Measurements from ENCODE around the gene DYNC1I1.

DYNC1I1 gene

DNA sequence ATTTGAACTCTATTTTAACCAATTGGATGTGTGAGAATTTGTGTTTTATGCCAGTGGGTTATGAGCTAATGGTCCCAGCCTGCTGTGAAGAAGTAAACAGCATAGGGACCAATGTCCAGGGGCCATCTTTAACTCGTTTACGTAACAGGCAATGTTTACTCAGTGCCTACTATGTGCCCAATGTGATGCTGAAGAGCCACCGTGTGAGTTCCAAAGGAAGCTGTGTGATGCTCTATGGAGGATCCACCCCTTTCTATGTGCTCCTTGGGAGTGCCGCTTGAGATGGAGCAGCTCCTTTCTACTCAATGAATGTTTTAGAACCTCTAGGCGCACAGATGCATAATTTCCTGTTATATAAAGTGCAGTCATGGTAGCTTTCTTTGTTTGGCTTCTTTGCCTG, 21.3 kb downstream of the DYNC1I1 start:
- no peak for DNase-seq

DNA sequence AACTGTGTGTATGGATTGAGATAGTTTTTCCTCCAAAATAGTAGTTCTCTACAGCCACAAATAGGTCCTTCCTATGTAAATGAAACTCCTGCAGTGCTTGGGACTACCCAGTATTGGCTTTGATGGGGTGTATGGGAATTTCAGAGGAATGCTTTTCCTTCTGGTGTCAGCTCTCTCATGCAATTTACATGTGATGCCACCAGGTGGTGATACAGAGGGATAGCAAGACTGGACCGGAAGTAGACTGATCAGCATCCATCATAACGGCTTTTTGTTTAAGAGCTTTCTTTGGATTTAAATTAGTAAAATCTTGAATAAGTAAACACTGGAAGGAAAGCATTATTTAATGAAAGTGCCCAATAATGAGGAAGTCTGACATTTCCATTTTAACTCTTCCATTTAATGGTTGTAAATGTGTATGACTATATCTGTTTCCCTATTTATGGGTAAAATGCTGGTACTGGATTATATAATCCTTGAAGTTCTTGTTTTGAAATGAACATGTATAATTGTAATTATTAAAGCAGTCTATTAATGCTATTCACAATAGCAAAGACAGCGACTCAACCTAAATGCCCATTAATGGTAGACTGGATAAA, 22.7 kb downstream of the DYNC1I1 start:
- peak; percentile 5 for DNase-seq

DNA sequence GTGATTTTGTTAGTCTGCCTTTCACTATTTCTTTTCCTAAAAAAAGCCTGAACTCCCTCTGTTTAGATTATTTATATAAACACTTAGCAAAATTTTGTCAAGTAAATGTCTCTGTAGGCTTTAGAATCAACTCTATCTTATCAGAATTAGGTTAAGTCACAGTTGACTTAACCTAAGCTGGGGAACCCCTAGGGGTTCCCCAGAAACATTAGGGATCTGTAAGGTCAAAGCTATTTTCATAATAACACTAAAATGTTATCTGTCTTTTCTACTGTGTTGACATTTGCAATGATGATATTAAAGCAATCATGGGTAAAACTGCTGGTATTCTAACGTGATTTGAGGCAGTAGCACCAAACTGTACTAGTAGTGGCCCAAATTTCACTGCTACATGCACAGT, 24.3 kb downstream of the DYNC1I1 start:
- no peak for DNase-seq

DNA sequence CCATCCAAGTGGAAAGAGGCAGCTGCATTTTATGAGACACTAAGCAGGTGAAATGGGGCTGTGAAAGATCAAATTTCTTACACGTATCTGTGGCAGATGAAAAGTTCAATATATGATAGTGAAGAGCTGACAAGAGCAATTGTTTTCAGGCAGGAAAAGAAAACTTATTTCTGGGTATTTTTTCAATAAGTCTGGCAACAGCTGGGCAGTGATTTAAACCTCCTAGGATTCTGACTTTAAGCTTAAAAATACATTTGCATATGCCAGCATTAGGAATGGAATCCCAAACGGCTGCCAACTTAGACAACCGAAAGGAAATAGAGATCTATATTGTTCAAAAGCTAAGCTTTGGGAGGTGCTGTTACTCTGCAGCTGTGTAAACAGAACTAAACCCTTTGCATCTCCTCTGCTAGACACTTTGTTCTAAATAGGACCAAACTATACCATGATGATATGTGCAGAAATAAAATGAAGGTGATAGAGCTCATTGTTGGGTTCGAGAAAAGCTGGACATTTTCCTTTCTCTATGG, 26.1 kb downstream of the DYNC1I1 start:
- no peak for DNase-seq

DNA sequence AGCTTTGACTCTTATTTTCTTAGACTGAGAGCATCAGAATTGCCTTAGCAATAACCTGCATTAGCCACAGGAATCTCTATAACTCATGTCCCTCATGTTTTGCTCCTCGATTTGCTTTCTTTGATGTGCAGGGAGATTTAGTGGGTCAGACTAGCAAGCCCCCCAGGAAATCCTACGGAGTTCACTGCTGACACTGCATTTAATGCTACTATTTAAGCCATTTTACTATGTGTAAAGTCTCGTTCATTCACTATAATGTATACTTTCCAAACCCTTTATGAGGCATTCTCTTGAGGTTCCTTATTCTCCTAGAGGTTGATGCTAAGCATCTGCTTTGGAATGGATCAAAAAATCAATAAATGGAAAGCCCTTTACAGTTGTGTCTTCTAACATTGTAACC, 28.4 kb downstream of the DYNC1I1 start:
- no peak for DNase-seq

DNA sequence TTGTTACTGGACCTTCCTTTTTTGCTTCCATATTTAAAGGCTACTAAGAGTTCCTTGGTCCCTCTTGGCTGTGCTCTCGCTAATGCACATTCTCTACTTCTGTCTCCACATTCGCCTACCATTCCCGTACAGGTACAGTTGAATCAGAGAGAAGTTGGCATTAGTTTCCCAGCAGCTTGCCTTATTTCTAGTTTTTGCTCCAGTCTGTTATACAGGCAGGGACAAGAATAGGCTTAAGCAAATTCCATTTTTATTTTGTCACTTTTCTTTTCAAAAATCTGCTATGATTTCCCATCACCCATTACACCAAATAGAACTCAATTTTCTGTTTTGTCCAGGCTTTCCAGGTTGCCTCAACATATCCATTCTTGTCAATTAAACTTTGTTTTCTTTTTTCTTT, 29.9 kb downstream of the DYNC1I1 start:
- no peak for DNase-seq

DNA sequence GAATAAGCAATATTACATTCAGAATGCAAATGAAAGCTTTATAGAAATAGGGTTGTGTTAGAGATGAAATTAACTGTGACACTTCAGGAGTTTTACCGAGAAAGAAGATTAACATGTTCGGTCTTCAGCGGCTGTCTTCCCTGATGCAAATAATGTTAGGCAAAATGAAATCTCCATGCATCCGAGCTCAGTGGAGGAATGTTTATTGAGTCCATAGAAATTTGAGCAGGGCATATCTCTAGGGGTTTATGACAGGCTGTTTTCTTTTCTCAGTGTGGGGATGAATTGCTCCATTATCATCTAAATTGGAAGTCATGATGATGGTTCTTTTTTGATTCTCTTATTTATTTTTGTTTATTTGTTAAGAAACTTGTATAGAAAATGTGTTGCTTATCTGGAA, 31.7 kb downstream of the DYNC1I1 start:
- no peak for DNase-seq

DNA sequence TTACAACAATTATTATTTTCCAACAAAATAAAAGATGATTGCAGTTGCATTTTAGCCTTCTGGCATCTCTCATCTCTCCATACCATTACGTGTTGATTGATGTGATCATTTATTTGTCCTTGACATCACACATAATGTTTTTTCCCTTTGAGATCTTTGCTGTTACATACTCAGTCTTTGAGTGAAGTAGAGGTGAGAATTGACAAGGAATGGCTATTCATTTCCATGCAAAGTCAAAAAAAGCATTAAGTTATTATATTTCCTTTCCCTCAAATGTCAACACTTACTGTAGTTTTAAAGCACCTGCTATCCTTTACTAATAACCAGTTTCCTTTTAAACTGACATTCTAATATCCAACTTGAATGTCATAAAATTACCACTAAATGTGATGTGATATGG, 33.6 kb downstream of the DYNC1I1 start:
- DNase-seq, result no peak

DNA sequence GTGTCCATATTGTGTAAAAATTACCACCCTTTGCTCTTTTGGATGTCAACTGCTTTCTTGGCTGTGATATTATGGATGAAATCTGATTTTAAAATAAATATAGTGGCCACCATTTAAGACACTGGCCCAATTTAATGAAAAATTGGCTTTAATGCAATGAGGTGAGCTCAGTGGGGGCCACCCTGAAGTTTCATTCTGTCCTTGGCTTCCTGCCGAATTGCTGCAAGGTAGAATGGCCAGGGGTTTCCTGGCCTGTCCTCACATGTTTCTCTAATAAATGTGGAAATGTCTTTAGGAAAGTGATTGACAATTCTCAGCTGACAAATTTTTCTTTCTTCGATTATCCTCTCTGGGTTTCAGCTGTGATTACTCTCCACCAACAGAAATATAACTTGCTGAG, 36.0 kb downstream of the DYNC1I1 start:
- DNase-seq, result no peak

DNA sequence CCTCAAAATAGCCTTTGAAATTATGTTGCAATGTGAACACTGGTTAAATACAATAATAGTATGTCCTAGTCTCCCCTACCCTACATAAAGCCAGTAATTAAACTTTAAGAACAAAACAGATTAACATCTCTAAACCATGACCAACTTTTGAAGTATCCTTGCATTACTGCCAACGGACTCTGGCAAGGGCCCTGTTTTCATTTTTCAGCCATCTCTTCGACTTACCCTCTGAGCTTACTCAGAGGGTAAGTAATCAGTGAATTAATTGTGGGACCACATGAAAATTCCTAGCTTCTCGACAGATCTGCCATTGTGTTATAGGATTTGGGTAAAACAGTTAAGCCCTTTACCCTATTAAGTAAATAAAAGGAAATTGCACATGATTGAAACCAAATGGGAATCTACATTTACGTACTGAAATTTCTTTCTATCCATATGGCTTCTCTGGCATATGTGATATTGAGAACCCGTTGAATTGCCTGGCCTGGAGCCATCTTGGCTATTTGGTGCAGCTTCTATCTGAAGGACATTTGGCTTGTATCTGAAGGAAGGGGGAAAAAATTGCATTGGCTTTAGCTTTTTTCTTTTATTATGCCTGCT, 39.6 kb downstream of the DYNC1I1 start:
- no peak for DNase-seq

DNA sequence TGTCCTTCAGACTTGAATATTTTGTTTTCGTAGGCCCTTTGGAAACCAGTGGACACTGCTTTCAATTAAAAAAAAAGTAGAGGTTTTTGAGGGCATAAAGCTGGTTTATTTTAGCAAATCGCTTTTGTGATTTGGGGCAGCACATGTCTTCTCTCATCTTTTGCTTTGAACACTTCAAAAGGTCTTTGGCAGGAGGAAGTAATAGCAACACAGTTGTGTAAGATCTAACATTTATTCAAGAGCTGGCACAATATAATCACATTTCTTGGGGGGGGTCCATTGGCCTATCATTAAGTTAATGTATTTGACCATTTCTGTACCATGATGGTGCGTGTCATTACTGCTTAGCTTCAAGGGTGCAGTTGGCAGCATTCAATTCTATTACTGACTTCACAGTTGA, 42.4 kb downstream of the DYNC1I1 start:
- DNase-seq, result no peak

DNA sequence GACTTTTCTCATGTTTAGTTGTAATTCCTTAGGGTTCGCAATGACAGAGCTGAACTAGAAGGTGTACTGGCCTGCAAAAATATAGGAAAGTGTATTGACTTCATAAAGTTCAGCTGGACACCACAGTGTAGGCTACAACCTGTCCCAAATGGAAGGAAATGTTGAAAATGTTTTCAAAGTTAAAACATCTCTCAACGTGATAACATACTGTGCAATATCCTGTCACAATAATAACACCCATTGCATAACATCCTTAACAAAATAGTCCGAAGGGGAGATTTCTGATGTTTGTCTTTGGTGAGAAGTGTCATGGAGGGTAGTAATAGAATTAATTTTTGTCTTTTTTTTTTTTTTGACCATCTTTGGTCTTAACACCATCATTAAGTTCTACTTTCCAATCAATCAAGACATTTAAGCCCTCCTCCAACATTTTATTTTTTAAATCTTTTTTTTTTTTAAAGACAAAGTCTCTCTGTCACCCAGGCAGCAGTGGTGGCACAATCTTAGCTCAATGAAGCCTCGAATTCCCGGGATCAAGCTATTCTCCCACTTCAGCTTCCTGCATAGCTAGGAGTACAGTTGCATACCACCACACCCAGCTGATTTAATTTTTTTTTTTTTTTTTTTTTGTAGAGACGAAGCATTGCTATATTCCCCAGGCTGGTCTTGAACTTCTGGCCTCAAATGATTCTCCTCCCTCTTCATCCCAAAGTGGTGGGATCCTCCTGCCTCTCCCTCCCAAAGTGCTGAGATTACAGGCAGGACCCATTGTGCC, 45.7 kb downstream of the DYNC1I1 start:
- no peak for DNase-seq

DNA sequence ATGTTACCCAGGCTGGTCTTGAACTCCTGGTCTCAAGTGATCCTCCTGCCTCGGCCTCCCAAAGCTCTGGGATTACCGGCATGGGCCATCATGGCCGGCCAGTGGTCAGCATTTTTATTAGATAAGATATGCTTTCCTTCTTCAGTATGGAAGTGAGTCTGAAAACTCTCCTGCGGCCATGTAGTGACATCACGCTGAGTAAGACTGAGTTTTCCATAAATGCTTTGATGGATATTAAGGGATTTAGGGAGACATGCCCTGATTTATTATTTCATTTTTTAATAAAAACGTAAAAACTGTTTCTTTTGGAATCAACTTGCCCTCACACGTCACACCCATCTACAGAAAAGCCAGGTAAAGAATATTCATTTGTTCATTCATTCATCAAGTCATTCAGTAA, 48.4 kb downstream of the DYNC1I1 start:
- DNase-seq, result no peak

DNA sequence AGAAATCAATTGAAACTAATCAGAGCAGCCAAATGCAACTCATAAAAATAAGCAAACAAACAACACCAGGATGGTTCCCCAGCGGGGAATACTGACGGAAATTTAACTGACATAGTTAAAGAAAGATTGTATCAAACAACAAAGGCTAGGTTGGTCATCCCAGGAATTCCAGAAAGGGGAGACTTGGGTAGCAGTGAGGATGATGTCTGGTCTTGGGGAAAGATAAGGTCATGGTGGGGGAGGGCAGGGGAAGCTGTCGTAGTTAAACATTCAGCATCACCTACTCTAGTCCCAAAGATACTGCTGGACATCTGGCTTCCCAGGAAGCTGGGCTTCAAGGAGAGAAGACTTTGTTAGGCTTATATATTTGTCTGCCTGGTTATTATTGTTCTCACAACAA, 50.4 kb downstream of the DYNC1I1 start:
- no peak for DNase-seq

DNA sequence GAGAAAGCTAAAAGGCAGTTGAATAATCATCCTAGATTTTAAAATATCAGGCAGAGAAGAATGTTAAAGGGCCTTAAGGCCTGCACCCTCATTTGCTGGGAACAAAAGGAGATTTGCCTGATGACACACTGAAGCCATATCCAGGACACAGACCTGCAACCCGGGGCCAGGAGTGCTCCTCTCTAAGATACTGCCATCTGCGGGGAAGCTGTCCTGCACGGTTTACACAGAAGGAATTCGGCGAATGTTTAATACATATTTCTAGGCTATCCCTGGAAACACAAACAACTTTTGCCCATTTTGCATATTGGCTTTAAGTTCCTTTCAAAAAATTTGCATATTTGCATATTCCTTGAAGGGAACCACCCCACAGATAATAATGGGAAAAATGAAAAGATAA, 52.3 kb downstream of the DYNC1I1 start:
- no peak for DNase-seq

DNA sequence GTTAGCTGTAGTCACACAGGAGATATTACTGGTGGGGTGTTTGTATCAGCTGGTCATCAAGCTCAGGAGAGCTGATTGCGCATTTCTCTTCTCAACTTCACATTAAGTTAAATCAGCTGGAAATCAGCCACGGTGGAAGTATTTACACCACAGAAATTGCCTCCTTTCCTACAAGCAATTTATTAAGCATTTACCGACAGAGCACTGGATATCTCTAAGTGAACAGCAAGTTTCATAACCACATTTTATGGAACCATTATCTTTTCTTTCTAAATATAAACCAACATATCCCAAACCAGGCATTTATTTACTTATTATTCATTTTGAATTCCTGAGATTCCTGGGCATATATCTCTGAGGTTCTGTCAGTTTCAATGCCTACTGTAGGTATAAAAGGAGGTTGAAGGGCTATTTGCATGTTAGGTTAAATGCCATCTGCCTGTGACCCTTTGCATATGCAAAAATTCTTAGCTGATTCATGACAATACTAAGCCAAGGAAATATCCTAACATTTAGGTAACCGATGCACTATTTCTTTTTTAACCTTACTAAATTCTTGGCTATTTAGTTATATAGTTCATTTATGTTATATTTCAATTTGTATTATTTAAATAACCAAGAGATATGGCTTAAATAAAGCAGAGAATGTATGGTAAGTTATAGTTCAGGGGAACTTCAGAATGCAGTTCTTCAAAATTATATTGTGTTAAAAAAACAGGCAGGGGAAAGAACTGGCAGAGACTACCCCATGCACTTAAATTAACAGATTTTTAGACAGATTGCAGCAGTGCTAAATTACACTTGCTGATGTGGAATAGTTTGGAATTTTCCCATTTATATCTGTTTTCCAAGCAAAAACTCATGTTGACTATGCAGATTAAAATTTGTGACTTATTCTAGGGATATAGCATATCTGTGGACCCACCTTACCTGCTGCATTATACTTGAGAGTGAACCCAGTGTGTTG, 56.8 kb downstream of the DYNC1I1 start:
- DNase-seq, result no peak

DNA sequence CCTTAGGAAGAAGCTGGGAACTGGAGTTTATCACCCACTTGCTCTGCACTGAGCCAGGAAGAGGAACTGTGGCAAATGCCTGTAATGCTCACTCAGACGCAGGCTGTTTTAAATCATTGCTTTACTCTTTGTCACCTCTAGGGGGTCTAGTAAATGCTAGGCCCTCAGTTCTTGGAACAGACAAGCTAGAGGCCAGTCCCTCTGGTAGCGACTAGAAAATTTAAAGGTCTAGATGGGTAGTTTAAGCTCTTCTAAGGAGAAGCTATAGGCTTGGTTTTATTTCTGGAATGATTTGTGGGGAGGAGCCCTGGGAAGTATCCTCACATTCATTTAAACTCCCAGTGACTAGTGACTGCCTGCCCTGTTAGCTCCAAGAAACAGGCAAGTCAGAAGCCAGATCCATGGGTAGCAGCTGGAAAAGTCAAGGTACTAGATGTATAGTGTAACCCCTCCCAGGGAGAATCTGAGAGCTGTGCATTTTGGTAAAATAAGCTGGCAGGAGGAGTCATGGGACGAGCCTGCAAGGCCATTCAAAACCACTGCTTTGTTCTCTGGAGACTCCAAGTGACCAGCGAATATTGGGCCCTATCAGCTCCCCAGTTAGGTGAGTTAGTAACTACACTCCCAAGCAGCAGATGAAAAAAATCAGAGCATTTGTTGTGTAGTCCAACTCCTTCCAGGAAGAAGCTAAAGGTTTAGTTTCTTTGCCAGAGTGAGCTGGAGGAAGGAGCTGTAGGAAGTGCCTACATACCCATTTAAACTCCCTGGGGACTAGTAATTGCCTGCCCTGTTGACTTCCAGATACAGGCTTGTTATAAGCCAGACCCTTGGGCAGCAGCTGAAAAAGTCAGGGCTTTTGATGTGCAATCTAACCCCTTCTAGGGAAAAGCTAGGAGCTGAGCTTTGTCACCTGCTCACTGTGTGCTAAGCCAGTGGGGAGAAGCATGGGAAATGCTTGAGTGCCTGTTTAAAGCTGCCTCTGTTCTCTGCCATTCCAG, 68.9 kb downstream of the DYNC1I1 start:
- DNase-seq, result peak; percentile 6

DNA sequence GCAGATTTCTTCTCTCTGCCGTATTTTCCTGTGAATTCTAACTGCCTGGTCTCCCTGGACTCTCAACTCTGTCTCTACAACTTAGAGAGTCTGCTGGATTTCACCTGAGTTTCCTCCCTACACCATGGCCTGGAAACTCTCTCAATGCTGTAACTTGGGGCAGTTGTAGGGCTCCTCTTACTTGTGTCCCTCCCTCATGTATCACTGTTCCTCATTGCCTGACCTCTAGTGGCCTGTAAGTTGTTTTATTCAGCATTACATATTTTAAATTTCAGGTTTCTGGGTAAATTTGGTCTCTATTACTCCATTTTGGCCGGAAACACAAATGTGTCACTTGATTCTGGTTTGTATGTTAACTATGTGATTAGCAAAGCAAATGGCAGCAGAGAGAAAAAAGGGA, 70.9 kb downstream of the DYNC1I1 start:
- DNase-seq, result no peak

DNA sequence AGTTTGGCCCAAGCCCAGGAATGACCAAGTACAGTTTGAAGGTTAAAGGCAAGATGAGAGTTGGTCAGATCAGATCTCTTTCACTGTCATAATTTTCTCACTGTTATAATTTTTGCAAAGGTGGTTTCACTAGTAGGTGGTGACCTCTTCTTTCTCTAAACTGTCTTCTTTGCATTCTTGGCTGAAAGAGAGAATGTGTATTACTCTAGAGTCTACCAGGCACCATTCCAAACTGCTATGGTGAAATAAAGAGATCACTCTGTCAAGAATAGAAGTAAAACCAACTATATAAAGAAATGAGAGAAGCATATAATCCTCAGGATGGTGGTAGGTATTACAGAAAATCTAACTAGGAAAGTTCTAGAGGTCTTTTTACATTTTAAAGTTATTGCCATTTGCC, 72.7 kb downstream of the DYNC1I1 start:
- no peak for DNase-seq

DNA sequence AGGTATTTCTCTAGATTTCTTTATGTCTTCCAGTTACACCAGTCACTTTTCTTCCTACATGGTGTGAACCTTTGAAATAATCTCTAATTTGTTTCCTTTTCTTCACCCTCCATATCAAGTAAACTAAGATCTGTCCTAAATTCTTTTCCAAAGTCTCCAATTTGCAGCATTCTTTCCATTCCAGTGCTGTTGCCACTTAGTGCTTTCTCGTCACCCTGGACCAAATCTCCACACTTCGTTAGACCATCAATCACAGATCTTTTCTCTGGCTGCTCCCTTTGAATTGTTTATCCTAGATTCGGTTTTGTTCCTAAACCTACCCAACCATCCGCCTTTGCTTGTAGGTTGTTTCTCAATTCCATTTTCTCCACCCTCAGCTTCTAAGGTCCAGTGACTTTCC, 74.7 kb downstream of the DYNC1I1 start:
- DNase-seq, result no peak

DNA sequence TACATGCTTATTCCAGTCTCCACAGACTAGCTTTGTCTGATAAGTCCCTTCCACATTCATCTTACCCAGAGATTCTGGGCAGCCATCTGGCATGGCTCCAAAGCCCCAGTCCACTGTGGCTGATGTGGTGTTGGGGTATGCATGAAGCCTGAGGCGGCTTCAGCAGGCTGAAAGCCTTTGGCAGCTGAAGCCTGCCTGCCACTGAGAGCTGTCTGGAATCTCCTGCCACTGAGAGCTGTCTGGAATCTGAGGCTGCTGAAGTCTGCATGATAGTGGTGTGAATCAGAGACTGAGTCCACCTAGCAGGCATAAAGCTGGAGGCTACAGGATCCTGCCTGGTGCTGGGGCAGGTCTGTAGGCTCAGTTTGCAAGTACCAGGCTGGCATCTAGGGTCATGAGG, 87.1 kb downstream of the DYNC1I1 start:
- DNase-seq, result no peak

DNA sequence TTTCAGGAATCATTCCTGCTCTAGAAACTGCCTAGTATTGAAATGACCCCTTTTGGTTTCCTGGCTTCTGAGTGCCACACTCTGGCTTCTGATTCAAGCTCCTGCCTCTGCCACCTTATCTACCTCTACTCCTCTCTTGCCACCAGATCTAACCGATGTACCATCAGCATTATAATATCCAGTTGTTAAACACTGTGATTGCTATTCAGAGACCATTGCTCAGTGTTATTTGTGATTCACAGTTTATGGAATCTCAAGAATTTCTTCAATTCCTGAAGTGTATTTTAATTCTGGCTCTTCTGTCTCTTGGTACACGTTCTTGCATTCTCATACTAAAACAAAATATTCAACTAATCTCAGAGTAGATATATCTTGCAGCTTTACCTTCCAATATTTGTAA, 88.7 kb downstream of the DYNC1I1 start:
- DNase-seq, result no peak
